NCI-H187 treated with DMSO at 0.1 percent for 48 hours (cell line): ENCODE data around the gene NFATC2IP.
"Not testable (repeated sequence)": the region's sequence is repeated elsewhere in the genome, so short reads cannot be mapped to it uniquely, and the experiment has no call there.

Experiments
- DNase-seq: peaks from one replicate; lab custom pipeline; 2025; lab: John Stamatoyannopoulos, UW

Gene NFATC2IP

GRCh38 chr16:28998837-28999236 lies 48.1 kb downstream of the NFATC2IP start:
- no peak for DNase-seq

- no peak for DNase-seq
Observed at GRCh38 chr16:28999577-28999976, 48.8 kb downstream of the NFATC2IP start.

- no peak for DNase-seq
Observed at GRCh38 chr16:29000019-29000418, 49.3 kb downstream of the NFATC2IP start.

- not testable (repeated sequence) for DNase-seq
Observed at GRCh38 chr16:29004496-29005139, 53.9 kb downstream of the NFATC2IP start.

- no peak for DNase-seq
Observed at GRCh38 chr16:29007730-29008593, 57.2 kb downstream of the NFATC2IP start.

- DNase-seq = no peak
Observed at GRCh38 chr16:29009050-29009837, 58.5 kb downstream of the NFATC2IP start.

GRCh38 chr16:29009838-29010166 lies 59.1 kb downstream of the NFATC2IP start:
- no peak for DNase-seq

- DNase-seq = no peak
Observed at GRCh38 chr16:29011112-29011511, 60.4 kb downstream of the NFATC2IP start.

- no peak for DNase-seq
Observed at GRCh38 chr16:29011851-29012250, 61.1 kb downstream of the NFATC2IP start.

GRCh38 chr16:29012913-29013553 lies 62.3 kb downstream of the NFATC2IP start:
- DNase-seq = no peak

- DNase-seq = no peak
Observed at GRCh38 chr16:29014561-29015069, 63.9 kb downstream of the NFATC2IP start.
